Body of pancreas (tissue), 4 donors: Measurements from ENCODE around the gene CRBN.

Source experiments
- POLR2A ChIP-seq, 3 donors: fragments of 450-650 bp; IDR thresholded peaks; one replicate each; pipeline ENCODE4 v1.6.1; 2016; ENCODE audit warnings: antibody characterized with exemption in 3 of 3, mild to moderate bottlenecking in 2 of 3
- TF ChIP-seq, protein P1 (sequence below), 7 experiments: fragments of 450-650 bp in 4 of 7; fragments of 200-600 bp in 3 of 7; sonication (generic) in 3 of 7; IDR thresholded peaks; one replicate each; pipeline ENCODE4 v1.5.1; 2016 to 2019; ENCODE audit warnings: antibody characterized with exemption in 7 of 7

DNA sequence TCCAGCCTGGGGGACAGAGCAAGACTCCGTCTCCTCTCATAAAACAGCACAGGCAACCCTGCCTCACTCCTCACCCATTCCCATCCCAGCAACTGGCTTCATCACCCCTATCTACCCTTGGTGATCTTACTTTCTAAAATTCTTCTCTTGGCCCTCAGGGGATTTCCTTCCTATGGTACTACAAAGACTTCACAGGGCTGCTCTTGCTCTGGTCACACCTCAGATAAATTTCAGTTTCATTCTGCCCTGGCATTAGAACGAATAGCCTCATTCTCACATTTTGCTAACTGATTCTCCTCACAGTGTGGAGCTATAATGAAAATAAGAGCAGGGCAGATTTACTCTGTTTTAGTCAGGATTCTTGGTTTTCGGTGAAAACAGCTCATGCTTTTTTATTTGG lies 22.1 kb upstream of the CRBN start:
- TF ChIP-seq, protein P1, sequence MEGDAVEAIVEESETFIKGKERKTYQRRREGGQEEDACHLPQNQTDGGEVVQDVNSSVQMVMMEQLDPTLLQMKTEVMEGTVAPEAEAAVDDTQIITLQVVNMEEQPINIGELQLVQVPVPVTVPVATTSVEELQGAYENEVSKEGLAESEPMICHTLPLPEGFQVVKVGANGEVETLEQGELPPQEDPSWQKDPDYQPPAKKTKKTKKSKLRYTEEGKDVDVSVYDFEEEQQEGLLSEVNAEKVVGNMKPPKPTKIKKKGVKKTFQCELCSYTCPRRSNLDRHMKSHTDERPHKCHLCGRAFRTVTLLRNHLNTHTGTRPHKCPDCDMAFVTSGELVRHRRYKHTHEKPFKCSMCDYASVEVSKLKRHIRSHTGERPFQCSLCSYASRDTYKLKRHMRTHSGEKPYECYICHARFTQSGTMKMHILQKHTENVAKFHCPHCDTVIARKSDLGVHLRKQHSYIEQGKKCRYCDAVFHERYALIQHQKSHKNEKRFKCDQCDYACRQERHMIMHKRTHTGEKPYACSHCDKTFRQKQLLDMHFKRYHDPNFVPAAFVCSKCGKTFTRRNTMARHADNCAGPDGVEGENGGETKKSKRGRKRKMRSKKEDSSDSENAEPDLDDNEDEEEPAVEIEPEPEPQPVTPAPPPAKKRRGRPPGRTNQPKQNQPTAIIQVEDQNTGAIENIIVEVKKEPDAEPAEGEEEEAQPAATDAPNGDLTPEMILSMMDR (IDR thresholded peaks at IDR 0.05): no peak
- TF ChIP-seq POLR2A (IDR thresholded peaks at IDR 0.05): no peak
